Rectal smooth muscle tissue (tissue), 1 donor: ENCODE data around the gene LTB.
"Not testable (repeated sequence)": the region's sequence is repeated elsewhere in the genome, so short reads cannot be mapped to it uniquely, and the experiment has no call there.

Experiments used
- H3K27ac ChIP-seq: one replicate; pipeline ENCODE4 v1.7.0; 2013; ENCODE audit warnings: low read depth, low read length, inconsistent platforms
- H3K27me3 ChIP-seq: one replicate; pipeline ENCODE4 v1.7.0; 2013; ENCODE audit warnings: low read length; ENCODE audit not compliant: control insufficient read depth, insufficient read depth
- H3K36me3 ChIP-seq: one replicate; pipeline ENCODE4 v1.7.0; 2013; ENCODE audit warnings: low read length; ENCODE audit not compliant: control insufficient read depth, insufficient read depth
- H3K4me1 ChIP-seq: one replicate; pipeline ENCODE4 v1.7.0; 2013; ENCODE audit warnings: low read length; ENCODE audit not compliant: control insufficient read depth, insufficient read depth
- H3K4me3 ChIP-seq: one replicate; pipeline ENCODE4 v1.7.0; 2013; ENCODE audit warnings: low read length
- H3K9ac ChIP-seq: one replicate; pipeline ENCODE4 v1.7.0; 2013; ENCODE audit warnings: low read length

The LTB gene

GRCh38 chr6:31568537-31568961, 13.7 kb downstream of the LTB start:
- no peaks in the 10 kb centered on the region for H3K4me1 ChIP-seq
- H3K27ac ChIP-seq: no peak overlapping the region
- no peaks in the 10 kb centered on the region for H3K36me3 ChIP-seq
- H3K27me3 ChIP-seq: no peaks in the 10 kb centered on the region
- H3K9ac ChIP-seq: no peak overlapping the region
- H3K4me3 ChIP-seq: no peak overlapping the region

- Histone ChIP-seq H3K27ac (no peak overlapping the region), H3K4me3 (no peak overlapping the region), H3K36me3 (no peaks in the 10 kb centered on the region), H3K4me1 (no peaks in the 10 kb centered on the region), H3K9ac (no peak overlapping the region), H3K27me3 (no peaks in the 10 kb centered on the region)
Observed at GRCh38 chr6:31567531-31568370, 14.5 kb downstream of the LTB start.

GRCh38 chr6:31560697-31561058, 21.5 kb downstream of the LTB start:
- Histone ChIP-seq H3K36me3 (peaks cover 11% of the 10 kb centered on the region), H3K27me3 (no peaks in the 10 kb centered on the region), H3K27ac (no peak overlapping the region), H3K4me1 (no peaks in the 10 kb centered on the region), H3K9ac (no peak overlapping the region), H3K4me3 (no peak overlapping the region)

GRCh38 chr6:31559958-31560696, 22.1 kb downstream of the LTB start:
- Histone ChIP-seq H3K27me3 (no peaks in the 10 kb centered on the region), H3K9ac (no peak overlapping the region), H3K4me3 (no peak overlapping the region), H3K36me3 (peaks cover 11% of the 10 kb centered on the region), H3K4me1 (no peaks in the 10 kb centered on the region), H3K27ac (no peak overlapping the region)

GRCh38 chr6:31559606-31559957, 22.6 kb downstream of the LTB start:
- Histone ChIP-seq H3K27me3 (no peaks in the 10 kb centered on the region), H3K36me3 (peaks cover 11% of the 10 kb centered on the region), H3K9ac (no peak overlapping the region), H3K27ac (no peak overlapping the region), H3K4me3 (no peak overlapping the region), H3K4me1 (no peaks in the 10 kb centered on the region)

GRCh38 chr6:31558631-31559500, 23.4 kb downstream of the LTB start:
- Histone ChIP-seq H3K4me3 (no peak overlapping the region), H3K4me1 (no peaks in the 10 kb centered on the region), H3K27me3 (no peaks in the 10 kb centered on the region), H3K27ac (no peak overlapping the region), H3K9ac (no peak overlapping the region), H3K36me3 (peaks cover 11% of the 10 kb centered on the region)

- no peaks in the 10 kb centered on the region for H3K27me3 ChIP-seq
- H3K9ac ChIP-seq: no peak overlapping the region
- H3K36me3 ChIP-seq: peaks cover 11% of the 10 kb centered on the region
- H3K27ac ChIP-seq: no peak overlapping the region
- H3K4me3 ChIP-seq: no peak overlapping the region
- no peaks in the 10 kb centered on the region for H3K4me1 ChIP-seq
Observed at GRCh38 chr6:31558318-31558625, 24.0 kb downstream of the LTB start.

- H3K27ac ChIP-seq: no peak overlapping the region
- H3K4me3 ChIP-seq: no peak overlapping the region
- no peak overlapping the region for H3K9ac ChIP-seq
- H3K4me1 ChIP-seq: no peaks in the 10 kb centered on the region
- no peaks in the 10 kb centered on the region for H3K27me3 ChIP-seq
- H3K36me3 ChIP-seq: peaks cover 11% of the 10 kb centered on the region
Observed at GRCh38 chr6:31557443-31558317, 24.5 kb downstream of the LTB start.

GRCh38 chr6:31556307-31556706, 25.9 kb downstream of the LTB start:
- Histone ChIP-seq H3K36me3 (peaks cover 11% of the 10 kb centered on the region), H3K9ac (no peak overlapping the region), H3K4me1 (no peaks in the 10 kb centered on the region), H3K4me3 (no peak overlapping the region), H3K27me3 (no peaks in the 10 kb centered on the region), H3K27ac (no peak overlapping the region)

GRCh38 chr6:31551371-31551770, 30.9 kb downstream of the LTB start:
- H3K4me3 ChIP-seq, H3K4me1 ChIP-seq, H3K27me3 ChIP-seq, H3K9ac ChIP-seq, H3K27ac ChIP-seq: not testable (repeated sequence)
- H3K36me3 ChIP-seq: peaks cover 10% of the 10 kb centered on the region

- H3K27ac ChIP-seq: peak overlapping the region; percentile 87
- peak overlapping the region; percentile 60 for H3K4me3 ChIP-seq
- peaks cover 9% of the 10 kb centered on the region for H3K4me1 ChIP-seq
- no peaks in the 10 kb centered on the region for H3K27me3 ChIP-seq
- peaks cover 5% of the 10 kb centered on the region for H3K36me3 ChIP-seq
- no peak overlapping the region for H3K9ac ChIP-seq
Observed at GRCh38 chr6:31548544-31548873, 33.7 kb downstream of the LTB start.
